Right renal pelvis (tissue), 4 donors: ENCODE measurements around the gene EHMT1. TPM values are rescaled to one million over a fixed set of nuclear protein-coding genes. Genes with fewer than 3 reads are reported as not detected.

Source experiments
- DNase-seq, 4 donors: peaks; one replicate each; pipeline ENCODE4 v3.0.0-alpha.2; 2013; ENCODE audit warnings: low read depth in 4 of 4, low spot score in 3 of 4, missing footprints in 1 of 4
- polyA plus RNA-seq, 4 donors: library from polyadenylated mRNA; unstranded; fragments of 120-200 nt; gene quantifications; one replicate each; pipeline ENCODE4 v1.2.1, GENCODE V29; 2013; ENCODE audit not compliant: insufficient read length in 4 of 4

EHMT1 gene
- polyA plus RNA-seq, 4 donors, result 62.6 to 73.2 (median 71.3) TPM

- no peak for DNase-seq
Measured at GRCh38 chr9:137836151-137836830, 217.5 kb downstream of the EHMT1 start.

- no peak for DNase-seq
Measured at GRCh38 chr9:137836831-137837241, 218.0 kb downstream of the EHMT1 start.

GRCh38 chr9:137837345-137838278, 218.8 kb downstream of the EHMT1 start:
- DNase-seq, result no peak

GRCh38 chr9:137838576-137838975, 219.8 kb downstream of the EHMT1 start:
- DNase-seq, result no peak

- DNase-seq, result no peak
Measured at GRCh38 chr9:137843355-137843754, 224.6 kb downstream of the EHMT1 start.

GRCh38 chr9:137851516-137852267, 232.9 kb downstream of the EHMT1 start:
- no peak for DNase-seq

GRCh38 chr9:137853392-137853995, 234.7 kb downstream of the EHMT1 start:
- DNase-seq, result no peak

GRCh38 chr9:137860361-137860760, 241.6 kb downstream of the EHMT1 start:
- DNase-seq, result no peak

- DNase-seq, result no peak
Measured at GRCh38 chr9:137865581-137866145, 246.9 kb downstream of the EHMT1 start.

- DNase-seq, result no peak
Measured at GRCh38 chr9:137866226-137867141, 247.7 kb downstream of the EHMT1 start.

GRCh38 chr9:137870432-137870831, 251.6 kb downstream of the EHMT1 start:
- no peak for DNase-seq

- no peak for DNase-seq
Measured at GRCh38 chr9:137872296-137872695, 253.5 kb downstream of the EHMT1 start.

- no peak for DNase-seq
Measured at GRCh38 chr9:137873408-137873807, 254.6 kb downstream of the EHMT1 start.

GRCh38 chr9:137873858-137874362, 255.1 kb downstream of the EHMT1 start:
- DNase-seq, result no peak

GRCh38 chr9:137875354-137875753, 256.5 kb downstream of the EHMT1 start:
- no peak for DNase-seq

GRCh38 chr9:137875846-137876245, 257.0 kb downstream of the EHMT1 start:
- DNase-seq, result no peak

GRCh38 chr9:137876269-137876668, 257.5 kb downstream of the EHMT1 start:
- no peak for DNase-seq

- DNase-seq, result no peak
Measured at GRCh38 chr9:137876781-137877386, 258.1 kb downstream of the EHMT1 start.
